Fibroblast of pulmonary artery (primary cell): ENCODE data around the gene YPEL1.

Experiments
- DNase-seq: peaks from one replicate; pipeline ENCODE4 v3.0.0-alpha.2; 2010; ENCODE audit warnings: low read depth
- H3K4me3 ChIP-seq: replicated peaks from 2 replicates; pipeline ENCODE4 v1.5.1; 2011; ENCODE audit warnings: low read depth, mild to moderate bottlenecking, control low read depth, low read length, moderate library complexity
- CTCF ChIP-seq: IDR thresholded peaks from 2 replicates; pipeline ENCODE4 v1.5.1; 2011; ENCODE audit warnings: mild to moderate bottlenecking, control low read depth, low read length, inconsistent platforms; ENCODE audit errors: missing control alignments

YPEL1 gene

GRCh38 chr22:21697880-21698279 lies 37.7 kb downstream of the YPEL1 start:
- DNase-seq: peak; percentile 29
- no peak for TF ChIP-seq CTCF
- H3K4me3 ChIP-seq: no peak overlapping the region

DNA sequence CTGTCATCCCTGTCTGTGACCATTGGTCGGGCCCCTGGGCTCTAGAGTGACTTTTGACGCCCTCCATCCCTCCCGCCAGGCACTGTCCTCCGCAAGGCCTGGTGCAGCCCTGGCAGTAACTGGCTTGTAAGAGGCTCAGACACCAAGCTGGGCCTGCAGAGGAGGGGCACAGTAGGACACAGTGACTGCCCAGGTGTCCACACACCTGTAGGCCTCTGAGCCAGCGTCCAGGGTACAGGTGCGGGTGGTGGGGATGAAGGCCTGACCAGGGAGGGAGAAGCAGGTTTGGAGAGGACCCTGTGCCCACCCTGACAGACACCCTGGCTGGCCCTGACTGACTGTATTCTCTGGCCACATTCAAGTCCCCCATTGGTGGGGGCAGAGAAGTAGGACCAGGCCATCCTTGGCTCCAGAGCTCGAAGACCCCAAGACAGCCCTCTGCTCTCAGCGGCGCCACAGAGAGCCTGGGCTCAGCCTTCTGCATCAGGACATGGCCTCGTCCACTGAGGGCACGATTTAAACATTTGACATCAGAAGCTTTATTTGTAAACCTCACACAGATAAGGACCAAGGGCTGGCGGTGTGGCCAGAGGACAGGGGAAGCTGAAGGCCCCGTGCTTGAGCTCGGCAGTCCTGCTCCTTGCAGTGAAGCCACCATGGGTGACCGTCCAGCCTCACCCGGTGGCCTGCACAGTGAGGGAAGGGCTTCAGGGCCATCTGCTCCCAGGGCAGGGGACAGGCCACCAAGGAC lies 38.4 kb downstream of the YPEL1 start:
- DNase-seq: no peak
- TF ChIP-seq CTCF: no peak
- no peak overlapping the region for H3K4me3 ChIP-seq

DNA sequence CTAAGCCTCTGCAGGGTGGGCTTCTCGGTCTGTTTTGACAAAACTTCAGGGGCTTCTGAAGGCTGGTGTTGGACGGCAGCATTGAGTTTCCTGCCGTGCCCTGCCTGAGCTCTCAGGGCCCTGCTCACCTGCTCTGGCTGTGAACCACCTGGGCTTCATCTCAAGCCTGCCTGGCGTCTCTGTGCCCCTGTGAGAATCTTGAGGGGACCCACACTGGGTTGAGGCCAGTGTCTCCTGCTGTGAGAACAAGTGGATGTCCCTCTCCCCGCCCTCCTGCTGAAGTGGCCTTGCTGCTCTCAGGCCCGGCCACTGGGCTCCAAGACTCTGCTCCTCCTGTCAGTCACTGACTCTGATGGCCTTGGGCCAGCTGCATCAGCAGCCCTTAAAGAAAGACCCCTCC lies 39.5 kb downstream of the YPEL1 start:
- no peak for DNase-seq
- no peak for TF ChIP-seq CTCF

DNA sequence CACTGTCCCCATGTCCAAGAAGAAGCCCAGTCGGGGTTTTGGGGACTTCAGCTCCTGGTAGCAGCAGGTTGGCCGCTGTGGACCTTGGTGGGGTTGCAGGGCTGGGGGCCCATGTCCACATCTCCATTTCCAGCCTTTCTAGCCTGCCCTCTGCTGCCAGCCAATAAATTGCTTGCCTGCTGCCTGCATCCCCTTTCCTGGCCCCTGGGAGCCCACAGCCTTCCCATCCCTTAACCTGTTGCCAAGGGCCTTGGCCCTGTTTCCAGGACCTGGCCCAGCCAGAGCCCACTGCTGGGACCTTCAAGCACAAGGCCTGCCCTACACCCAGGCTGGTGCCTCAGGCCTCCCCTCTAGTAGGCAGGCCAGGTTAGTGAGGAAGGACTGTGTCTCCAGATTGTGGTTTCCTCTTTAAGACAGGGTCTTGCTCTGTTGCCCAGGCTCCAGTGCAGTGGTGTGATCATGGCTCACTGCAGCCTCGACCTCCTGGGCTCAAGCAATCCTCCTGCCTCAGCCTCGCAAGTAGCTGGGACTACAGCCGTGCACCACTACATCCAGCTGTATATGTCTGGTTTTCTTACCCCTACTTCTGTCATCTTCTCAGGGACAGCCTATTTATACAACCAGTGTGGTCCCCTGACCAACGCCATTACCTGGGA lies 40.0 kb downstream of the YPEL1 start:
- H3K4me3 ChIP-seq: no peak overlapping the region
- DNase-seq: no peak
- TF ChIP-seq CTCF: no peak

More for the DNA sequence above, 39.5 kb downstream of the YPEL1 start:
- no peak overlapping the region for H3K4me3 ChIP-seq

DNA sequence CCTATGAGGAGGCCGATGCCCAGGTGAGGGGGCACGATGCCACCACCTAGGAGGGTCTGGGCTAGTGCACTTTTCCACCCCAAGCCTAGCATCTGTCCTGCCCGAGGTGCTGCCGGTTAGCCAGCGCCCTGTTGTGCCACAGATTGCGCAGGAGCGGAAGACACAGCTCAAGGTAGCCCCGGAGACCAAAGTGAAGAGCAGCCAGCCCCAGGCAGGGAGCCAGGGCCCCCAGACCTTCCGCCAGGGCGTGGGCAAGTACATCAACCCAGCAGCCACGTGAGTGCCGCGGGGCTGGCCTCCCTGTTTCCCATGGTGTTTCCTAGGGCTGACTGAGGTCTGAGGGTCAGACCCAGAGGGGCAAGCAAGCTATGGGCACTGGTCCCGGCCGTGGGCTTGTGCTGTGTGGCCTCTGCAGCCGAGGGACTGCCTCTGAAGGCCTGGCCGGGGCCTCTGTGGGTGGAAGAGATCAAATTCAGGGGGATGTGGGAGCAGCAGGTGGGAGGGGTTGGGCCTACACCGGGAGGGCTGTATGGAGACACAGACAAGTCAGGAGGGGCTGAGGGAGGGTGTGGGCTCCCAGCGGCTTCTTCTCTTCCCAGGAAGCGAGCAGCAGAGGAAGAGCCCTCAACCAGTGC lies 40.7 kb downstream of the YPEL1 start:
- no peak overlapping the region for H3K4me3 ChIP-seq
- no peak for DNase-seq
- TF ChIP-seq CTCF: no peak

- no peak for DNase-seq
- no peak overlapping the region for H3K4me3 ChIP-seq
- no peak for TF ChIP-seq CTCF
Observed at GRCh38 chr22:21694394-21694793, 41.2 kb downstream of the YPEL1 start.

GRCh38 chr22:21693999-21694341 lies 41.6 kb downstream of the YPEL1 start:
- H3K4me3 ChIP-seq: no peak overlapping the region
- DNase-seq: no peak
- no peak for TF ChIP-seq CTCF
